Progenitor cell of endocrine pancreas (in vitro differentiated cells): ENCODE results near the gene GLIS1. TPM values are rescaled to one million over a fixed set of nuclear protein-coding genes. Genes with fewer than 3 reads are reported as not detected.

ENCODE experiments used
- DNase-seq: peaks from one replicate; pipeline ENCODE4 v3.0.0; 2021; ENCODE audit warnings: low spot score; ENCODE audit not compliant: unreplicated experiment
- H3K27ac Mint-ChIP-seq: 2 replicates; pipeline ENCODE4 v1.8.0; 2021; ENCODE audit warnings: mild to moderate bottlenecking, moderate library complexity, mixed read lengths
- H3K27me3 Mint-ChIP-seq: 2 replicates; pipeline ENCODE4 v1.8.0; 2021; ENCODE audit warnings: mixed read lengths
- H3K36me3 Mint-ChIP-seq: 2 replicates; pipeline ENCODE4 v1.8.0; 2022; ENCODE audit warnings: mixed read lengths; ENCODE audit not compliant: insufficient read depth
- H3K4me1 Mint-ChIP-seq: 2 replicates; pipeline ENCODE4 v1.8.0; 2021; ENCODE audit warnings: low read depth, mixed read lengths
- H3K4me3 Mint-ChIP-seq: 2 replicates; pipeline ENCODE4 v1.8.0; 2021; ENCODE audit warnings: low read depth, mild to moderate bottlenecking, moderate library complexity, mixed read lengths
- H3K9me3 Mint-ChIP-seq: 2 replicates; pipeline ENCODE4 v1.8.0; 2021; ENCODE audit warnings: low read depth, mixed read lengths
- CTCF ChIP-seq: fragments of 200-600 bp; sonication (generic); IDR thresholded peaks from one replicate; pipeline ENCODE4 v1.5.0; 2021; ENCODE audit warnings: antibody characterized with exemption, mild to moderate bottlenecking; ENCODE audit not compliant: unreplicated experiment
- total RNA-seq: library from RNA; stranded (reverse); gene quantifications from 2 replicates; pipeline ENCODE4 v1.2.1, GENCODE V29; 2021

Gene GLIS1
- total RNA-seq, 1 donor from 2014 or later = not detected

GRCh38 chr1:53498555-53499131, 240.3 kb downstream of the GLIS1 start:
- DNase-seq = no peak
- Mint-ChIP-seq H3K36me3 (no peaks in the 10 kb centered on the region), H3K4me1 (no peaks in the 10 kb centered on the region), H3K27me3 (peaks cover 8% of the 10 kb centered on the region), H3K4me3 (no peak overlapping the region), H3K27ac (no peak overlapping the region), H3K9me3 (no peaks in the 10 kb centered on the region)
- TF ChIP-seq CTCF = no peak

- Mint-ChIP-seq H3K9me3 (no peaks in the 10 kb centered on the region), H3K27me3 (peaks cover 3% of the 10 kb centered on the region), H3K36me3 (no peaks in the 10 kb centered on the region), H3K27ac (no peak overlapping the region), H3K4me3 (no peak overlapping the region), H3K4me1 (no peaks in the 10 kb centered on the region)
- no peak for TF ChIP-seq CTCF
- no peak for DNase-seq
Measured at GRCh38 chr1:53495633-53496345, 243.2 kb downstream of the GLIS1 start.

GRCh38 chr1:53490351-53490750, 248.6 kb downstream of the GLIS1 start:
- Mint-ChIP-seq H3K36me3 (peaks cover 2% of the 10 kb centered on the region), H3K4me1 (no peaks in the 10 kb centered on the region), H3K4me3 (no peak overlapping the region), H3K27ac (no peak overlapping the region), H3K27me3 (peaks cover 30% of the 10 kb centered on the region), H3K9me3 (peaks cover 3% of the 10 kb centered on the region)
- no peak for DNase-seq
- TF ChIP-seq CTCF = no peak

GRCh38 chr1:53486395-53487026, 252.5 kb downstream of the GLIS1 start:
- TF ChIP-seq CTCF = no peak

GRCh38 chr1:53485478-53486394, 253.2 kb downstream of the GLIS1 start:
- no peaks in the 10 kb centered on the region for H3K4me1 Mint-ChIP-seq

More at GRCh38 chr1:53486395-53487026, 252.5 kb downstream of the GLIS1 start:
- Mint-ChIP-seq H3K27me3 (peaks cover 47% of the 10 kb centered on the region), H3K4me3 (no peak overlapping the region), H3K9me3 (peaks cover 3% of the 10 kb centered on the region), H3K27ac (no peak overlapping the region), H3K36me3 (peaks cover 2% of the 10 kb centered on the region), H3K4me1 (no peaks in the 10 kb centered on the region)
- no peak for DNase-seq

More at GRCh38 chr1:53485478-53486394, 253.2 kb downstream of the GLIS1 start:
- peak; percentile 80 for DNase-seq
- Mint-ChIP-seq H3K4me3 (no peak overlapping the region), H3K27ac (no peak overlapping the region), H3K27me3 (peaks cover 49% of the 10 kb centered on the region), H3K9me3 (peaks cover 3% of the 10 kb centered on the region), H3K36me3 (peaks cover 2% of the 10 kb centered on the region)
- TF ChIP-seq CTCF = peak; percentile 96
